HepG2 (cell line): ENCODE results near the gene EPHA2. TPM values are rescaled to one million over a fixed set of nuclear protein-coding genes. Genes with fewer than 3 reads are reported as not detected.

Experiments
- ATF3 ChIP-seq: sonication (generic); formaldehyde crosslinking; IDR thresholded peaks from 2 replicates; pipeline ENCODE4 v1.4.0; 2020; ENCODE audit warnings: missing genetic modification reagents
- ATRX ChIP-seq: sonication (generic); formaldehyde crosslinking; IDR thresholded peaks from 2 replicates; pipeline ENCODE4 v1.4.0; 2020; ENCODE audit warnings: missing genetic modification reagents, borderline replicate concordance
- EP300 ChIP-seq, 3 experiments: sonication (generic) in 1 of 3; formaldehyde crosslinking in 1 of 3; IDR thresholded peaks; 2 replicates each; pipeline versions ENCODE4 v1.5.1 to v1.6.1; 2011 to 2020; ENCODE audit warnings: low read depth in 2 of 3, low read length in 2 of 3, borderline replicate concordance in 1 of 3, improper control_type of control experiment in 1 of 3, mild to moderate bottlenecking in 1 of 3, missing genetic modification reagents in 1 of 3, moderate library complexity in 1 of 3
- FOXP1 ChIP-seq, 2 experiments: fragments of 450-650 bp in 1 of 2; IDR thresholded peaks; 2 replicates each; pipeline ENCODE4 v1.6.1; 2017 to 2018; ENCODE audit warnings: antibody characterized with exemption in 1 of 2
- GTF3A ChIP-seq: sonication (generic); formaldehyde crosslinking; conservative IDR thresholded peaks from 2 replicates; pipeline ENCODE4 v1.4.0; 2020; ENCODE audit warnings: mild to moderate bottlenecking, missing genetic modification reagents
- HCFC1 ChIP-seq: fragments of 150-350 bp; IDR thresholded peaks from 2 replicates; pipeline ENCODE4 v1.6.1; 2014; ENCODE audit warnings: low read depth, low read length
- IKZF1 ChIP-seq: fragments of 450-650 bp; IDR thresholded peaks from 2 replicates; pipeline ENCODE4 v1.7.1; 2016
- KLF15 ChIP-seq: sonication (generic); formaldehyde crosslinking; IDR thresholded peaks from 2 replicates; pipeline ENCODE4 v1.8.1; 2023; ENCODE audit warnings: borderline replicate concordance, mild to moderate bottlenecking, inconsistent platforms, missing genetic modification reagents, mixed read lengths
- MBNL3 ChIP-seq: fragments of 250-450 bp; sonication (Bioruptor Pico); conservative IDR thresholded peaks from 2 replicates; pipeline ENCODE4 v1.8.0; 2022; ENCODE audit warnings: mild to moderate bottlenecking, inconsistent platforms
- MEIS2 ChIP-seq: sonication (generic); formaldehyde crosslinking; IDR thresholded peaks from 2 replicates; pipeline ENCODE4 v1.9.0; 2021; ENCODE audit warnings: mild to moderate bottlenecking, missing genetic modification reagents
- NBN ChIP-seq: fragments of 450-650 bp; conservative IDR thresholded peaks from 2 replicates; pipeline ENCODE4 v1.6.1; 2017
- NFIB ChIP-seq: sonication (generic); formaldehyde crosslinking; IDR thresholded peaks from 2 replicates; pipeline ENCODE4 v1.9.0; 2021; ENCODE audit warnings: missing genetic modification reagents, mild to moderate bottlenecking, borderline replicate concordance
- PHF5A ChIP-seq: IDR thresholded peaks from one replicate; pipeline ENCODE4 v1.6.1; 2018; ENCODE audit warnings: low read depth, missing genetic modification reagents; ENCODE audit not compliant: unreplicated experiment
- RELA ChIP-seq: sonication (generic); formaldehyde crosslinking; IDR thresholded peaks from 2 replicates; pipeline ENCODE4 v1.4.0; 2020; ENCODE audit warnings: missing genetic modification reagents
- RXRA ChIP-seq: sonication (generic); formaldehyde crosslinking; IDR thresholded peaks from 2 replicates; pipeline ENCODE4 v1.5.1; 2020; ENCODE audit warnings: missing genetic modification reagents
- ZFP62 ChIP-seq: sonication (generic); formaldehyde crosslinking; IDR thresholded peaks from 2 replicates; pipeline ENCODE4 v1.4.0; 2020; ENCODE audit warnings: missing genetic modification reagents
- ZFP90 ChIP-seq: sonication (generic); formaldehyde crosslinking; IDR thresholded peaks from 2 replicates; pipeline ENCODE4 v1.8.0; 2022; ENCODE audit warnings: missing genetic modification reagents, mild to moderate bottlenecking, inconsistent platforms, borderline replicate concordance
- ZNF260 ChIP-seq: sonication (generic); formaldehyde crosslinking; IDR thresholded peaks from 2 replicates; pipeline ENCODE4 v1.4.0; 2020; ENCODE audit warnings: missing genetic modification reagents, low read depth, mild to moderate bottlenecking, borderline replicate concordance
- ZNF775 ChIP-seq: sonication (generic); formaldehyde crosslinking; IDR thresholded peaks from 2 replicates; pipeline ENCODE4 v1.4.0; 2020; ENCODE audit warnings: missing genetic modification reagents, mild to moderate bottlenecking, moderate library complexity, borderline replicate concordance
- ZNF883 ChIP-seq: sonication (generic); formaldehyde crosslinking; IDR thresholded peaks from 2 replicates; pipeline ENCODE4 v1.5.1; 2020; ENCODE audit warnings: mild to moderate bottlenecking, missing genetic modification reagents; ENCODE audit errors: not compliant biosample characterization
- polyA plus RNA-seq, 8 experiments: library from polyadenylated mRNA; depleted of rRNA in 3 of 8; stranded (reverse) in 7 of 8; unstranded in 1 of 8; fragments of >200 nt; fragmentation: Illumina TruSeq in 4 of 8; extraction: Trizol in 4 of 8; gene quantifications; 2 replicates each; pipeline versions ENCODE4 v1.2.1 to v1.2.3, GENCODE V29; 2011 to 2016; ENCODE audit warnings: low read depth in 4 of 8, missing spikeins in 1 of 8, mixed read lengths in 1 of 8; ENCODE audit not compliant: insufficient read depth in 1 of 8
- total RNA-seq, 5 experiments: library from RNA; depleted of rRNA; stranded (reverse); fragments of >200 nt; fragmentation: Illumina TruSeq; extraction: Trizol; gene quantifications; 2 replicates each; pipeline ENCODE4 v1.2.3, GENCODE V29; 2016; ENCODE audit warnings: low read depth in 1 of 5
- TF ChIP-seq, protein P1 (sequence below): IDR thresholded peaks from 2 replicates; pipeline ENCODE4 v1.6.1; 2016; ENCODE audit warnings: low read depth, borderline replicate concordance
- TF ChIP-seq, protein P2 (sequence below): sonication (generic); formaldehyde crosslinking; IDR thresholded peaks from 2 replicates; pipeline ENCODE4 v1.5.1; 2020; ENCODE audit warnings: mild to moderate bottlenecking, missing genetic modification reagents, borderline replicate concordance
- TF ChIP-seq, protein P3 (sequence below): sonication (generic); formaldehyde crosslinking; IDR thresholded peaks from 2 replicates; pipeline ENCODE4 v1.4.0; 2020; ENCODE audit warnings: missing genetic modification reagents, mild to moderate bottlenecking, borderline replicate concordance
- TF ChIP-seq, protein P4 (sequence below): sonication (generic); formaldehyde crosslinking; IDR thresholded peaks from 2 replicates; pipeline ENCODE4 v1.4.0; 2020; ENCODE audit warnings: missing genetic modification reagents

Gene EPHA2
- total and polyA plus RNA-seq, 2 of the 13 experiments (the other 11 are each of a cell fraction or from before 2014, with no cell fraction given), result 33.6 to 53.6 TPM

GRCh38 chr1:16155537-16156410 lies at the start of gene EPHA2 (continued):
- TF ChIP-seq ATF3 (CRISPR knock-in tag) (peak; percentile 72; the same call in 1 of the 2 replicates), NFIB (CRISPR knock-in tag) (no peak), ZNF260 (CRISPR knock-in tag) (no peak), ZNF775 (CRISPR knock-in tag) (no peak), ZFP62 (CRISPR knock-in tag) (no peak), MEIS2 (0 out of 2 replicates have a peak, but pooled peaks have one; percentile 18), NBN (no peak), RELA (no peak), ZFP90 (CRISPR knock-in tag) (0 out of 2 replicates have a peak, but pooled peaks have one; percentile 46), PHF5A (no peak), MBNL3 (CRISPR knock-in tag) (no peak), GTF3A (no peak), EP300 (IDR thresholded peaks at IDR 0.05; ENCODE audit: low read depth in 2 of 2, low read length in 2 of 2) (peak in 1 of 2 experiments; percentile 38; a peak in 1 of 4 replicates), EP300 (CRISPR knock-in tag; IDR thresholded peaks at IDR 0.05; ENCODE audit: borderline replicate concordance) (no peak), ZNF883 (no peak), FOXP1 (IDR thresholded peaks at IDR 0.05) (no peak), FOXP1 (CRISPR knock-in tag; IDR thresholded peaks at IDR 0.05) (no peak), RXRA (CRISPR knock-in tag) (0 out of 2 replicates have a peak, but pooled peaks have one; percentile 17), KLF15 (CRISPR knock-in tag) (no peak), HCFC1 (no peak), ATRX (CRISPR knock-in tag) (no peak), IKZF1 (no peak)
- TF ChIP-seq, protein P1, sequence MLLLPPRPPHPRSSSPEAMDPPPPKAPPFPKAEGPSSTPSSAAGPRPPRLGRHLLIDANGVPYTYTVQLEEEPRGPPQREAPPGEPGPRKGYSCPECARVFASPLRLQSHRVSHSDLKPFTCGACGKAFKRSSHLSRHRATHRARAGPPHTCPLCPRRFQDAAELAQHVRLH, result peak; percentile 58; the same call in 1 of the 2 replicates
- TF ChIP-seq, protein P2, sequence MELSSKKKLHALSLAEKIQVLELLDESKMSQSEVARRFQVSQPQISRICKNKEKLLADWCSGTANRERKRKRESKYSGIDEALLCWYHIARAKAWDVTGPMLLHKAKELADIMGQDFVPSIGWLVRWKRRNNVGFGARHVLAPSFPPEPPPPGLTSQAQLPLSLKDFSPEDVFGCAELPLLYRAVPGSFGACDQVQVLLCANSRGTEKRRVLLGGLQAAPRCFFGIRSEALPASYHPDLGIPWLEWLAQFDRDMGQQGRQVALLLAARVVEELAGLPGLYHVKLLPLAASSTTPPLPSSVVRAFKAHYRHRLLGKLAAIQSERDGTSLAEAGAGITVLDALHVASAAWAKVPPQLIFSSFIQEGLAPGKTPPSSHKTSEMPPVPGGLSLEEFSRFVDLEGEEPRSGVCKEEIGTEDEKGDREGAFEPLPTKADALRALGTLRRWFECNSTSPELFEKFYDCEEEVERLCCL, result no peak
- TF ChIP-seq, protein P3, sequence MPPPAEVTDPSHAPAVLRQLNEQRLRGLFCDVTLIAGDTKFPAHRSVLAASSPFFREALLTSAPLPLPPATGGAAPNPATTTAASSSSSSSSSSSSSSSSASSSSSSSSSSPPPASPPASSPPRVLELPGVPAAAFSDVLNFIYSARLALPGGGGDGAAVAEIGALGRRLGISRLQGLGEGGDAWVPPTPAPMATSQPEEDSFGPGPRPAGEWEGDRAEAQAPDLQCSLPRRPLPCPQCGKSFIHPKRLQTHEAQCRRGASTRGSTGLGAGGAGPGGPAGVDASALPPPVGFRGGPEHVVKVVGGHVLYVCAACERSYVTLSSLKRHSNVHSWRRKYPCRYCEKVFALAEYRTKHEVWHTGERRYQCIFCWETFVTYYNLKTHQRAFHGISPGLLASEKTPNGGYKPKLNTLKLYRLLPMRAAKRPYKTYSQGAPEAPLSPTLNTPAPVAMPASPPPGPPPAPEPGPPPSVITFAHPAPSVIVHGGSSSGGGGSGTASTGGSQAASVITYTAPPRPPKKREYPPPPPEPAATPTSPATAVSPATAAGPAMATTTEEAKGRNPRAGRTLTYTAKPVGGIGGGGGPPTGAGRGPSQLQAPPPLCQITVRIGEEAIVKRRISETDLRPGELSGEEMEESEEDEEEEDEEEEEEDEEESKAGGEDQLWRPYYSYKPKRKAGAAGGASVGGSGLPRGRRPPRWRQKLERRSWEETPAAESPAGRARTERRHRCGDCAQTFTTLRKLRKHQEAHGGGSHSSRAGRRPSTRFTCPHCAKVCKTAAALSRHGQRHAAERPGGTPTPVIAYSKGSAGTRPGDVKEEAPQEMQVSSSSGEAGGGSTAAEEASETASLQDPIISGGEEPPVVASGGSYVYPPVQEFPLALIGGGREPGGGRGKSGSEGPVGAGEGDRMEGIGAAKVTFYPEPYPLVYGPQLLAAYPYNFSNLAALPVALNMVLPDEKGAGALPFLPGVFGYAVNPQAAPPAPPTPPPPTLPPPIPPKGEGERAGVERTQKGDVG, result no peak
- TF ChIP-seq, protein P4, sequence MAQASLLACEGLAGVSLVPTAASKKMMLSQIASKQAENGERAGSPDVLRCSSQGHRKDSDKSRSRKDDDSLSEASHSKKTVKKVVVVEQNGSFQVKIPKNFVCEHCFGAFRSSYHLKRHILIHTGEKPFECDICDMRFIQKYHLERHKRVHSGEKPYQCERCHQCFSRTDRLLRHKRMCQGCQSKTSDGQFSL (CRISPR knock-in tag), result no peak
